Stimulated activated CD4-positive, alpha-beta T cell treated with anti-CD3 and anti-CD28 coated beads, Interleukin-12 subunit alpha, Interleukin-12 subunit beta, amount 100 ng/mL, for 4 hours (primary cell): ENCODE results near the gene DNPEP.
"Not testable (repeated sequence)": the region's sequence is repeated elsewhere in the genome, so short reads cannot be mapped to it uniquely, and the experiment has no call there.

ENCODE experiments used
- DNase-seq: peaks from one replicate; pipeline ENCODE4 v3.0.0-alpha.2; 2020

Gene DNPEP

DNA sequence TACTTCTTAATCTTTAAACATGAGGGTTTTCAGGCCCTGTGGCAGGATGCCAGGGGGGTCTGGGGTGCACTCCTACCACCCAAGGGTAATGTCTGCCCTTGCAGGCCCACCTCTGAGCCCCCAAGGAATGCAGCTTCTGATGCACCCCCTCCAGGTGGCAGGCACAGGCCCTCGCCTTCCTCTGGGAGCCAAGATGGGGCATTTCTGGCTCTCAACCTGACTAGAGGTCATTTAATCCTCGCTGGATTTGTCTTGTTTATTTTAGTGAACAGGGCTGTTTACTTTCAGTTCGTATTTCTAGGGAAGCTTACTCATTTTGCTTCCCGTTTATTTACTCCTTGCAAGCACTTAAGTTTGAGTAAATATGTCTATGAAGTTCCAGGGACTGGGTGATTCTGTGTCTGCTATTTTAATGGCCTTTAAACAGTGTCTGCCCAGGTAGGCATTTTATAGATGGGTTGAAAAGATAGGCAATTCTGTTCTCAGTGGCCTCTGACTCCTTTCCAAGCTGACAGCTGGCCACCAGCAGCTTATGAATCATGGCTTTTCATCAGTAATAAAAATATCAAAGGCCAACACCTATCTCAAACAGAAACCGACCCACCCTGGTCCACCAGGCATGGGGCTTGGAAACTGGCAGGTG lies 11.1 kb upstream of the DNPEP start:
- no peak for DNase-seq

GRCh38 chr2:219396863-219397457 lies 9.2 kb upstream of the DNPEP start:
- no peak for DNase-seq

DNA sequence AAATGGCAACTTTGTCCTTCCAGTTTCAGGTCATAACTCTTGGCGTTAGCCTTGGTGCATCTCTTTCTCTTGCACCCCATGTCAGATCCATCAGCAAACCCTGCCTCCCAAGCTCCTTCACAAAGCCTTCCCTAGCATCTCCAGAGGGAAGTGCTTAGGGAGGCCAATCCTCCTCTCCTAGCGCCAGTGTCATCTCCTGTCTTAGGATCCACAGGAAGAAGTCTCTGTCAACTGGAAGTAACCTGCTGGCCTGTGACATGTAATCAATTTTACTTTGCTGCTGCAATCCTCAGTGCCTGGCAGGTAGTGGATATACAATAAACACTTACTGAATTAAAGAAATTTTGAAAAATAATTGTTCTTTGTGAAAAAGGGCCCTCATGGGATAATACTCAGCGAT lies 7.9 kb upstream of the DNPEP start:
- no peak for DNase-seq

GRCh38 chr2:219395056-219395455 lies 7.3 kb upstream of the DNPEP start:
- not testable (repeated sequence) for DNase-seq

DNA sequence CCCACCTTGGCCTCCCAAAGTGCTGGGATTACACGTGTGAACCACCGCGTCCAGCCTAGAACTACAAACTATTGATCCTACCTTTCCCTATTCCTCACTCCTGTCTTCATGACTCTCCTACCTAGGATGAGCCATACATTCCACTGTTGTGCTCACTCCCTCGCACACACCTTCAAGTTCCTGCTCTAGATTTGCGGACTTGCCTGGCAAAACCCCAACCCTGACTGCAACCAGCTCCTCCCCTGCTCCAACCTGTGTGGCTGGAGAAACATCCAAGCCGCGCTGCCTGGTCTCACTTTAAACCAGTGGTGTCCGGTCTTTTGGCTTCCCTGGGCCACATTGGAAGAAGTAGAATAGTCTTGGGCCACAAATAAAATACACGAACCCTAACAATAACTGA lies 5.0 kb upstream of the DNPEP start:
- no peak for DNase-seq

- no peak for DNase-seq
Measured at GRCh38 chr2:219388907-219389156, 1.1 kb upstream of the DNPEP start.

DNA sequence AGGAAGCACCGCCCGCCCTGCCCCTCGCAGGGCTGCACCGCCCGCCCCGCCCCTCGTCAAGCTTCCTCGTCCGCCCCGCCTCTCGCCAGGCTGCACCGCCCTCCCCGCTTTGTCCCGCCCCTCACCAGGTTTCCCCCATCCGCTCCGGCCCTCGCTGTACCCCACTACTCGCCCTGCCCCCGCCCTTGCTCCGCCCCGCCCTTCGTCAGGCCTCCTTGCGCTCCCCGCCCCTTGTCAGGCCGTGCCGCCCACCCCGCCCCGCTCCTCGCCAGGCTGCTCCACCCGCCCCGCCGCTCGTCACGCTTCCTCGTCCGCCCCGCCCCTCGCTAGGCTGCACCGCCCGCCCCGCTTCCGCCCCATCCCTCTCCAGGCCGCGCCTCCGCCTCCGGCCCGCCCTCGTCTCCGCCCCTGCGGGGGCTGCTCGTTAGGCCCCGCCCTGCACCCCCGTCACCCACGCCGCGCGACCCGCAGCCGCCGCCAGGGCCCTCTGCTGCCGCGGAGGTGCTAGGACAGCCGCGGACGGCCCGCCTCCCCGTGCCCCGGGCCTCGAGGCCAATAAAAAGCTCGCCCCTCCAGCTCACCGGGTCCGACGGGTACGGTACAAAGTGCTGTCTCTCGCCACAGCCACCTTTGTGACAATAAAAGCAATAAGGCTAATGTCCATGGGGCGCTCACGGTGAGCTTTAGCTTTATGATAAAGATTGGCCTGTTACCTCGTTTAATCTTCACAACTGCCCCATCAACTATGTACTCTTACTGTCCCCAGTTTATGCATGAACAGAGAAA lies 602 bp upstream of the DNPEP start:
- DNase-seq: peak; percentile 99

GRCh38 chr2:219386532-219387280 lies 1.0 kb downstream of the DNPEP start:
- DNase-seq: peak; percentile 16

DNA sequence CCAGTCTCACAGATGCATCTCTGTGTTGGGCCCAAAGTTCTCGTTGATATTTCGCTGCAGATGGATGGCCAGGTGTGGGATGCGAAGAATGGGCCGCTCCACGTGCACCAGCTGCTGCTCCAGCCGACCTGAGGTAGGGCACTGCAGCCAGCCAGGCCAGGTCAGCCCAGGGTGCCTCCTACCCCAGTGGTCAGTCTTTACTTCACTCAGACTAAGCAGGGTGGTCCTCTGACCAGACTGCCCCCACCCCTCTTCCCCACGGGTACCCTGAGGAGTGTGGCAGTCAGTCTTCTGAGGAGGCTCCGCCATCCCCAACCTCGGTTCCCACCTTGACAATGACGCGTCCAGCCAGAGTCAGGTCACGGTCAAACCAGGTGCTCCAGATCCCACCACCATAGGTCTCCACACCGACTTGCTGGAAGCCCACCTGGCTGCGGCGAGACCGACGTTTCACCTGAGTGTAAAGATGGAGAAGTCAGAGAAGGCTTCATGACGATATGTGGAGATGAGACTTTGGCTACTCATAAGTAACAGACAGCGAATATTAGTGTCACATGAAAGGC lies 1.7 kb downstream of the DNPEP start:
- no peak for DNase-seq

GRCh38 chr2:219384859-219385258 lies 2.9 kb downstream of the DNPEP start:
- DNase-seq: no peak

DNA sequence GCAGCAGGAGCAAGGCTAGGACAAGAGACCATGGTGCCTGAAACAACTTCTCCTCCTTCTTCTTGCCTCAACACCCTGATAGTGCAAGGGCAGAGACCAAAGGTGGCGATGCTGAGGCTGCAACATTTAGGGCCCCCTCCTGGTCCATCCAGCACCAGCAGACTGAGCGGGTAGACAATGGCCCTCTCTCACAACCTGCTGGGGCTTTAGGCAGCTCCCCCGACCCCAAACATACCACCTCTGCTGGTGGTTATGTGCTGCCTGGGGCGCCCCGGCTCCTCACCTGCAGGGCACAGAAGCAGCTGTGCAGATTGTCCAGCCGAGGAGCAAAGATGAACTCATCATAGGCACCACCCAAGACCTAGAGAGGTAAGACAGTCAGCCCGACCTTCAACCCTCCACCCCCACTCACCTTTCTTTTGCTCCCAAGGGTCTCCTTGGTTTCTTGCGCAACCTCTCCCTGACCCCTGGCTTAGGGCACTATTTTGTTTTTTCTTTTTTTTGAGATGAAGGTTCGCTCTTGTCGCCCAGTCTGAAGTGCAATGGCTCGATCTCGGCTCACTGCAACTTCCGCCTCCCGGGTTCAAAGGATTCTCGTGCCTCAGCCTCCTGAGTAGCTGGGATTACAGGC lies 3.5 kb downstream of the DNPEP start:
- no peak for DNase-seq

- DNase-seq: no peak
Measured at GRCh38 chr2:219381448-219381847, 6.3 kb downstream of the DNPEP start.

- DNase-seq: no peak
Measured at GRCh38 chr2:219380926-219381325, 6.8 kb downstream of the DNPEP start.

- DNase-seq: no peak
Measured at GRCh38 chr2:219378163-219378851, 9.4 kb downstream of the DNPEP start.

DNA sequence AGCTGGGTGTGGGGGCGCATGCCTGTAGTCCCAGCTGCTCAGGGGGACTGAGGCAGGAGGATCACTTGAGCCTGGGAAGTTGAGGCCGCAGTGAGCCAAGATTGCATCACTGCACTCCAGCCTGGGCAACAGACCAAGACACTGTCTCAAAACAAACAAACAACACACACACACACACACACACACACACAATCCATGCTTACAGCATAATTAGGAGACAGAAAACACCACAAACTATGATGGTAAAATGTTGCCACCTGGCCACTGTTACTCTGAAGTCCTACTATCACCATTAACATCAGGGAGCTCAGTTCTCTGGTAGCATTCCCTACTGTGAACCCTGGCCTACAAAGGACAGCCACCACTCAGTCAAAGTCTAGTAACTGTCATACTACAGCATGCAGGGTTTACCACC lies 18.3 kb downstream of the DNPEP start:
- DNase-seq: no peak

DNA sequence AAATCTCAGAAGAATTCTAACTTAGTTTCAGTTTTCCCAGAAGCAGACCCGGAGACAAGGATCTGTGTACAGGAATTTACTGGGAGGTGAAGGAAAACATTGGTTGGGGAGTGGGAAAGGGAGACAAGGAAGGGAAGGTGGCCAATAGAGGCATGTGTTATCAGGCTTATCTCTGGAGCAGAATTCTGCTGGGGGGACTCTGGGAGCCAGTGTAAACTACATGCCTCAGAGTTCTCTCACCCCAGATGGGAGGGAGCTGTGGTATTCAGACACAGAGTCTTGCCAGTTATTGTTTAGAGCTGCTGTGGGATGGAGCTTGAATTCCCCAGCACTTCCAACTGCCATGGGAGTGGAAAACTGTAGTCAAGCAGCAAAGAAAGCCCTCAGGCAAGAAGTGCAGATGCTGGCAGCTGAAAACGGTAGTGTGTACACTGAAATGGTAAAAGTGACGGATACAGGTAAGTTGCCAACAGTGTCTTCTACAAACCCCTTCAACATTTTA lies 19.0 kb downstream of the DNPEP start:
- no peak for DNase-seq

DNA sequence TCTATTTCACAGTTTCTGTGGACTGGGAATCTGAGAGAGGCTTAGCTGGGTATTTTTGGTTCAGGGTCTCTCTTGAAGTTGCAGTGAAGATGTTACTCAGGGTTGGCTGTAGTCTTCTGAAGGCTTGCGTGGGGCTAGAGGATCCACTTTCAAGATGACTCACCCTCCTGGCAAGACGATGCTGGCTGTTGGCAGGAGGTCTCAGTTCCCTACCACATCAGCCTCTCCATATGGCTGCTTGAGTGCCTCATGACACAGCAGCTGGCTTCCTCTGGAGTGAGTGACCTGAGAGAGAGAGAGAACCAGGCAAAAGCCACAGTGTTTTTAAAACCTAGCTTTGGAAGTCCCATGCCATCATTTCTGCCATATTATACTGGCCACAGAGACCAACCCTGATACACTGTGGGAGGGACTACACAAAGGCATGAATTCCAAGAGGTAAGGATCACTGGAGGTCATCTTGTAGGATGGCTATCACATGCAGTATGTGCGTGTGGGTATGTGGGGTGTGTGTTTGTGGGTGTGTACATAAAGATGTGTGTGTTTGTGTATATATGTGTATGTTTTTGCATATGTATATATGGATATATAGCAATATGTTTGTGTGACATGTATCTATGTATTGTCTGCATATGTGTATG lies 25.1 kb downstream of the DNPEP start:
- no peak for DNase-seq

DNA sequence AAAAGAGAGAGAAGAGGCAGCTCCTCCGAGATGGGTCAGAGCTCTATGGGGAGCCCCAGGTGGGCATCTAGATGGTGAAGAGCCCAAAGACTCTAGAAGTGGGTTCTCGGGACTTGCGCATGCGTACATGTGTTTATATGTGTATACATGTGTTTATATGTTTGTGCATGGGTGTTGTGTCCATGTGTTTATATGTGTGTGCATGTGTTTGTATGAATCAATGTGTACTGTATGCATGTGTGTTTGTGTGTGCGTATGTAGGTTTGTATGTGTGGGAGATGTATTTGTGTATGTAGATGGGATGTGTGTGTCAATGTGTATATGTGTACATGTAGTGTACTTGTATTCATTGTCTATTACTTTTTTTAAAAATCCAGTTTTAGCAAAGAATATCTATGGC lies 25.6 kb downstream of the DNPEP start:
- no peak for DNase-seq

GRCh38 chr2:219358170-219359075 lies 29.3 kb downstream of the DNPEP start:
- no peak for DNase-seq

DNA sequence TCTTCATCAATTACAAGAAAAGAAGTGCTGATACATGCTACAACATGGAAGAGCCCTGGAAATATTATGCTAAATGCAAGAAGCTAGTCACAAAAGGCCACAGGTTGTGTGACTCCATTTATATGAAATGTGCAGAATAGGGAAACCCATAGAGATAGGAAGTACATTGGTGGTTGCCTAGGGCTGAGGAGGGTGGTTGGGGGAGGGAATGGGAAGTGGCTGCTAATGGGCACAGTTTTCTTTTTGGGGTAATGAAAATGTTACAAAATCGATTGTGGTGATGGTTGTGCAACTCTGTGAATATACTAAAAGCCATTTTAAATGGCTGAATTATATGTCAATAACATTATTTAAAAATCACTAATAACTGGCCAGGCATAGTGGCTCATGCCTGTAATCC lies 30.9 kb downstream of the DNPEP start:
- no peak for DNase-seq

- DNase-seq: no peak
Measured at GRCh38 chr2:219354582-219354981, 33.1 kb downstream of the DNPEP start.
